C4-2B (cell line): ENCODE results near the gene SPATA25.

ENCODE experiments used
- H3K27ac ChIP-seq: fragments of 450-650 bp; 2 replicates; pipeline ENCODE4 v1.5.1; 2017
- ZFX ChIP-seq: fragments of 450-650 bp; IDR thresholded peaks from 2 replicates; pipeline ENCODE4 v1.6.1; 2017
- TF ChIP-seq, protein P1 (sequence below): fragments of 450-650 bp; conservative IDR thresholded peaks from 2 replicates; pipeline ENCODE4 v1.5.1; 2017; ENCODE audit warnings: mild to moderate bottlenecking

SPATA25 gene

DNA sequence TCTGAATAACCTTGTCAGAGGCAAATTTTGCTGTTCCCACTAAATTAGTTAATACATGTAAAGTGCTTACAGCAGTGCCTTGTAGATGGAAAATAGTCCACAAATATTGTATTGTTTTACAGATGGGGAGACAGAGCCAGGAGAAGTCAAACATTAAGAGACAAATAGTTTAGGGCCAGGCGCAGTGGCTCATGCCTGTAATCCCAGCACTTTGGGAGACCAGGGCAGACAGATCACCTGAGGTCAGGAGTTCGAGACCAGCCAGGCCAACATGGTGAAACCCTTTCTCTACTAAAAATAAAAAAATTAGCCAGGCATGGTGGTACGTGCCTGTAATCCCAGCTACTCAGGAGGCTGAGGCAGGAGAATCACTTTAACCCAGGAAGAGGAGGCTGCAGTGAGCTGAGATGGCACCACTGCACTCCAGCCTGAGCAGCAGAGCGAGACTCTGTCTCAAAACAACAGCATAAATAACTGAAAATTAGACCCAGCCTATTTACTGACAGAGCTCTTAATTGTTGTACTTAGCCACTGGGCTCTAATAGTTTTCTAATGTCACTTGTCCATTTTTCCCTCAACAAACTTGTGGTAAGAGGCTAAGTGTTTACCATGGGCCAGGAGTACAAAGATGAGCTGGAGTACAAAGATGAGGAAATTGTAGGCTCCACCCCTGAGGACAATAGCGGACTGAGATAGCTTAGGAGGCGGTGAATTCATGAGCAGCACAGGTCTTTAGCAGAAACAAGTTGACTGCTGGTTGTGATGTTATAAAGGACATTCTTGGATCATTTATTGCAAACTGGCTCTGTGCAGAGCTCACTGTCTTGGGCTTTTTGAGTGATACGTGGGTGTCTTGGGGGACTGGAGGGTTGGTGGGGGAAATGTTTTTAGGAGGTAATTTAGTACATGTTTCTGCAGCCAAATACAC is 23.6 kb downstream of the SPATA25 start:
- H3K27ac ChIP-seq = no peak overlapping the region
- TF ChIP-seq ZFX = no peak
- TF ChIP-seq, protein P1, sequence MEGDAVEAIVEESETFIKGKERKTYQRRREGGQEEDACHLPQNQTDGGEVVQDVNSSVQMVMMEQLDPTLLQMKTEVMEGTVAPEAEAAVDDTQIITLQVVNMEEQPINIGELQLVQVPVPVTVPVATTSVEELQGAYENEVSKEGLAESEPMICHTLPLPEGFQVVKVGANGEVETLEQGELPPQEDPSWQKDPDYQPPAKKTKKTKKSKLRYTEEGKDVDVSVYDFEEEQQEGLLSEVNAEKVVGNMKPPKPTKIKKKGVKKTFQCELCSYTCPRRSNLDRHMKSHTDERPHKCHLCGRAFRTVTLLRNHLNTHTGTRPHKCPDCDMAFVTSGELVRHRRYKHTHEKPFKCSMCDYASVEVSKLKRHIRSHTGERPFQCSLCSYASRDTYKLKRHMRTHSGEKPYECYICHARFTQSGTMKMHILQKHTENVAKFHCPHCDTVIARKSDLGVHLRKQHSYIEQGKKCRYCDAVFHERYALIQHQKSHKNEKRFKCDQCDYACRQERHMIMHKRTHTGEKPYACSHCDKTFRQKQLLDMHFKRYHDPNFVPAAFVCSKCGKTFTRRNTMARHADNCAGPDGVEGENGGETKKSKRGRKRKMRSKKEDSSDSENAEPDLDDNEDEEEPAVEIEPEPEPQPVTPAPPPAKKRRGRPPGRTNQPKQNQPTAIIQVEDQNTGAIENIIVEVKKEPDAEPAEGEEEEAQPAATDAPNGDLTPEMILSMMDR = no peak

DNA sequence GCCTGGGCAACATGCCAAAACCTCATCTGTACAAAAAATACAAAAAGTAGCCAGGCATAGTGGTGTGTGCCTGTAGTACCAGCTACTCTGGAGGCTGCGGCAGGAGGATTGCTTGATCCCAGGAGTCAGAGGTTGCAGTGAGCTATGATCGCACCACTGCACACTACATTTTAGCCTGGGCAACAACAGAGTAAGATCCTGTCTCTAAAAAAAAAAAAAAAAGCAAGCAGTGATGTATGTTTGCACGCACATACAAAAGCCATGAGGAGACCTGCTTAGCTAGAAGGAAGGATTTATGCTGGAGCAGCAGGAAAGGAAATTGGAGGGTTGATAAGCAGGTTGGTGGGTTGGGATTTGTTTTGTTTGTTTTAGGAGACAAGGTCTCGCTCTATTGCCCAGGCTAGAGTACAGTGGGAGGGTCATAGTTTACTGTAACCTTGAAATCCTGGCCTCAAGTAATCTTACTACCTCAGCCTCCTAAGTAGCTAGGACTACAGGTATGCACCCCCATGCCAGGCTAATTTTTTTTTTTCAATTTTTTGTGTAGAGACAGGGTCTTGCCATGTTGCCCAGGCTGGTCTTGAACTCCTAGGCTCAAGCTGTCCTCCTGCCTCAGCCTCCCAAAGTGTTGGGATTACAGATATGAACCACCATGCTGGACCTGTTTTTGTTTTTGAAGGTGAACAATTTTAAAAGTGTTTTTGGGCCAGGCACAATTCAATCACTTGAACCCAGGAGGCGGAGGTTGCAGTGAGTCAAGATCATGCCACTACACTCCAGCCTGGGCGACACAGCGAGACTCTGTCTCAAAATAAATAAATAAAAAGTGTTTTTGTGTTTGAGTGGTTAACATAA is 26.0 kb downstream of the SPATA25 start:
- TF ChIP-seq, protein P1 = no peak
- TF ChIP-seq ZFX = no peak
- H3K27ac ChIP-seq = no peak overlapping the region

DNA sequence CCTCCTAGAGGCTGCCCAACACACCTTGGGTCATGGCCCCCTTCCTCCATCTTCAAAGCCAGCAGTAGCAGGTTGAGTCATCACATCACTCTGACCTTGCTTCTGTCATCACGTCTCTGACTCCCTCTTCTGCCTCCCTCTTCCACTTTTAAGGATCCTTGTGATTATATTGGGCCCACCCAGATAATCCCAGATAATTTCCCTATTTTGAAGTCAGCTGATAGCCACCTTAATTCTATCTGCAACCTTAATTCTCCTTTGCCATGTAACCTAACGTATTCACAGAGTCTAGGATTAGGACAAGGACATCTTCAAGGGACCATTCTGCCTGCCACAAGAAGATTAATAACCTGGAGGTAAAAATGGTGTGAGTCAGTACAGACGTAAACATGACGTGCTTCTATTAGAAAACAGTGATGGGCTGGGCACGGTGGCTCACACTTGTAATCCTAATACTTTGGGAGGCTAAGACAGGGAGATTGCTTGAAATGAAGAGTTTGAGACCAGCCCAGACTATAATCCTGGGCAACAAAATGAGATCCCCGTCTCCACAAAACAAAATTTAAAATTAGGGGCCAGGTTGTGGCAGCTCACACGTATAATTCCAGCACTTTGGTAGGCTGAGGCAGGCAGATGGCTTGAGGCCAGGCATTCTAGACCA is 26.7 kb downstream of the SPATA25 start:
- TF ChIP-seq, protein P1 = no peak
- TF ChIP-seq ZFX = no peak
- H3K27ac ChIP-seq = no peak overlapping the region

DNA sequence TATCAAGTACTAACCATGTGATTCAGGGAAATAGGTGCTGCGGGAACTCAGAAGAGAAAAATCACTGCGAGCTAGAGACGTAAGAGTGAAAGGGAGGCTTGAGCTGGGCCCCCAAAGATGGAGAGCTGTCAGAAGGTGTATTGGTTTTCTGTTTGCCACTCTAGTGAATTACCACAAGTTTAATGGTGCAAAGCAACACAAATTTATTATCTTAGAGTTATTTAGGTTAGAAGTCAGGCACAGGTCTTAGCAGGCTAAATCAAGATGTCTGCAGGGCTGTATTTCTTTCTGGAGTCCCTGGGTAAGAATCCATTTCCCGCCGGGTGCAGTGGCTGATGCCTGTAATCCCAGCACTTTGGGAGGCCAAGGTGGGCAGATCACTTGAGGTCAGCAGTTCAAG is 27.5 kb downstream of the SPATA25 start:
- no peak for TF ChIP-seq ZFX
- TF ChIP-seq, protein P1 = no peak
- no peak overlapping the region for H3K27ac ChIP-seq

DNA sequence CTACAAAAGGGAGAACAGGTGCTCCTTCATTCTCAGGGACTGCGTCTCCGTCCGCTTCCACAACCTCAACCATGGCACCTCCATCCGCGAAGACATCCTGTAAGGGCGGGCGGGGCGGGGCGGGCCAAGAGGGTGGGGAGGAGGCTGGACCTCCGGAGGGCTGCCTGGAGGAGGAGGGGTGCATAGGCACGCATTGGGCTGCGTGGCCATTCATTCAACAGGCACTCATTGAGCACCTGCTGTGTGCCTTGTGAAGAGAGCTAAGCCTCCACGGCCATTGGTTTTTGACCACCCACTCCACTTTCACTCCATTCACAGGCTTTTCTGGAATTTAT is 29.6 kb downstream of the SPATA25 start:
- no peak for TF ChIP-seq ZFX
- peak overlapping the region; percentile 73 for H3K27ac ChIP-seq

DNA sequence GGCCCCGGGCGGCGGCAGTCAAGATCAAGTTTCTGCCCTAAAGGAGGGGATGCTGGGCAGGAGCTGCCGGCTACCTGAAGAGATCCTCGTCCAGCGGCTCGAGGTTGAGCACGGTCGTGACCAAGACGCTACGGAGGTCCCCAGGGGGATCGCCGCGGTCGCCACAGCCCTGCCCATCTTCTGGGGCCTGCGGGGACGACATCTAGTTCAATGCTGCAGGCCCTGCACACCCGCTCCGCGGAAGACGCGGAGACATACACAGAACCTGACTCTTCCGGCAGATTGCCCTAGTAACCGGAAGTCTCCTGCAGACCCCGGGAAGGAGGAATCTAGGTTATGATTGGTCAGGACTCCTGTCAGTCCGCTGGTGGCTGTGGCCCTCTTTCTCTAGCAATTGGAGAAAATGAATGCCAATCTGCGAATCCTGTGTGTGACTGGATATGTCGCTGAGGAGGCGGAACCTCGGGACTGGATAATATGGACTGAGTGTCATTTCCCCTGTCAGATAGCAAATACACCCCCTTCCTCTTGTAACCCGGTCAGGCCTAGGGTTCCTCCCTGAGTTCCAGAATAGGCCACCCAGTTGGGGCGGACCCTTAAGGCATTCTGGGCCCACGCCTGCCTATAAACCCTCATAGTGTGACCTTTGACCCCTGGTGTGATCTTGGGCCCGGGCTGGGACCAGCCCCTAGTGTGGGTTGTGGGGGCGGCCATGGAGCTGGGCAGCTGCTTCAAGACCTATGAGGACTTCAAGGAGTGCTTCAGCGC is 30.1 kb downstream of the SPATA25 start, which contains the start of the genes ACOT8 and ZSWIM3:
TSS of gene ACOT8 (minus strand) at position 279 of the 768 bp plus-strand sequence. CDS start at position 202, 77 bp downstream.
TSS of gene ZSWIM3 (plus strand) at position 501 of the 768 bp plus-strand sequence. CDS start at position 713, 212 bp downstream.
- H3K27ac ChIP-seq = peak within 1 kb of the TSS; percentile 73
- TF ChIP-seq ZFX = peak; percentile 46; the same call in 1 of the 2 replicates
- TF ChIP-seq, protein P1 = no peak

DNA sequence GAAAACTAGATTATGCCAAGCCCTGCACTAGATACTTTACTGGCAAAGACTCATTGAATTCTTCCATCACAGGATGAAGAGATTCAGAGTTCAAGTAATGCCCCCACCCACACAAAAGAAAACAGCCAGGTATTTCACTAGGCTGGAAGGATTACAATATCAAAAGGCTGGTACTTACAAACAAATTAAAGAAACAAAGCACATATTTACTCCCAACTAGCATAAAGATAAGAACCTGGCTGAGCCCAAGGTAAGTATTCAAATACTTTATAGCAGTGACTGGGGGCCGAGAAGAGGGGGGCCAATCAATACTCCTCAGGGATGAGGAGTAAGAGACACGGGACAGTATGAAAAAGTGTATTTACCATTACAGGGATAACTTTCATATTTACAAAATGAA is 33.9 kb downstream of the SPATA25 start:
- H3K27ac ChIP-seq = no peak overlapping the region
- TF ChIP-seq, protein P1 = no peak
- TF ChIP-seq ZFX = no peak
